Erythroblast (primary cell): ENCODE data around the gene IL6R.

Experiments
- GATA1 ChIP-seq: IDR thresholded peaks from 2 replicates; pipeline ENCODE4 v1.6.1; 2011; ENCODE audit warnings: low read depth, mild to moderate bottlenecking, control low read depth, low read length, moderate library complexity
- POLR2A ChIP-seq: IDR thresholded peaks from 2 replicates; pipeline ENCODE4 v1.6.1; 2011; ENCODE audit warnings: mild to moderate bottlenecking, low read length

- TF ChIP-seq POLR2A: no peak
- TF ChIP-seq GATA1: no peak
These were observed 46.6 kb upstream of the IL6R start for GRCh38 chr1:154358519-154358918.
